Fibroblast of skin of left biceps (primary cell): Measurements from ENCODE around the gene BTBD9.

Source experiments
- DNase-seq, 2 experiments: peaks; one replicate each; pipeline ENCODE4 v3.0.0-alpha.2; 2013; ENCODE audit warnings: low read depth in 2 of 2

The BTBD9 gene

DNA sequence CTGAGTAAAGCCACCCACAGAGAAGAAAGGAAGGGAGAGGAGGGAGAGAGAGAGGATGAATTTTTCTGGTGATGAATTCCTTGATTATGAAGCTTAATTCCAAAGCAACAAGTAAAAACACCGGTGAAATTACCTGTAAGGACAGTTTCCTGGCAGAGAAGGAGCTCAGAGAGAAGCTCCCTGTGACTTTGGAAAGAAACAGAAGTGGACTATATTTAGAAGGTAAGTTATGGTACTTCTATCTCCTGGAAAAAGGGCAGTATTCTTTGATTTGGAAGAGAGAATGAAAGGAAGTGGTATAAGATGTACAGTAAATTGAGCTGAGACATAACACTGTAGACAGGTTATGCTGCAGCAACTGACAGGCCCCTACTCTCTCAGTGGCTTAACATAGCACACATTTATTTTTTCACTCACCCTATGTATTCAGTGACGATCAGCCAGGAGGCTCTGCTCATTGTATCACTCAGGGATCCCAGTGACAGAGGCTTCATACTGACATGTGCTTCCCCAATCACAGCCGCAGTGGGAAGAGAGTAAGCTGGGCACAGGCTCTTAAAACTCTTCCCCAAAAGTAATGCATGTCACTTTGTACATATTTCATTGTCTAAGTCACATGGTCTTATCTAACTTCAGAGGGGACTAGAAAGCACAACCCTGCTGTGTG, 349.5 kb downstream of the BTBD9 start:
- no peak for DNase-seq

DNA sequence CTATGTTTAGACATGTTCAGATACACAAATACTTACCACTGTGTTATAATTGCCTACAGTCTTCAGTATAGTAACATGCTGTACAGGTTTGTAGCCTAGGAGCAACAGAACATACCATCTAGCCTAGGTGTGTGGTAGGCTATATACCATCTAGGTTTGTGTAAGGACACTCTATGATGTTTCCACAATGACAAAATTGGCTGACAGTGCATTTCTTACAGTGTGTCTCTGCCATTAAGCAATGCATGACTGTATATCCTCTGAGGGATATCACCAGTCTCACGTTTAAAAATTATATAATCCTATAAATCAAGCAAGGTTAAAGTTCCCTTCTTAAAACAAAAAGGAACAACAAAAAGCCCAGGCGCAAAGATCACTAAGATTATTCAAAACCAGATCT, 352.2 kb downstream of the BTBD9 start:
- DNase-seq = no peak

DNA sequence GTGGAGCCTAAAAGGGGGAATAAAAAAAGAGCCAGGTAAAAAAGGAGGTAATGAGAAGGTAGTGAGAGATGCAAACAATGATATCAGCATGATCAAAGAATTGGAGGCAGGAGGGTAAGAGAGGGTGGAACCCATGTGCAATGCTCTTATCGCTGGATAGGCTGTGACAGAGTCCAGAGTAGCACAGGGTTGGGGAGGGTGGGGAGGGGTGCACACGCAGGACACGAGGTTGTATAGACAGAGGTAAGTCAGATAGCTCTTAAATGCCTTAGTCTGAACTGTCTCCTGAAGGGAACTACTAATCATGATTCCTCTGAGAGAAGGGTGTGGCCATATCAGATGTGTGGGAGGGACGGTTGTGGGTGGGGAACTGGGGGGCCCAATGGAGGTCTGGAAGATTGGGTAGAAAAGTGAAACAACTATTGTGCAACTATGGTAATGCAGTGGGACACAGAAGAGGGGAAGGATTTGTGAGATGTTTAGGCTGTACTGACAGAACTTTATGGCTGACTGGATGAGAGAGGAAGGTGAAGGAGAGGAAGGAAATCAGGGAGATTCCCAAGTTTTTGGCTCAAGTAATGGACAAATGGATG, 354.8 kb downstream of the BTBD9 start:
- no peak for DNase-seq

DNA sequence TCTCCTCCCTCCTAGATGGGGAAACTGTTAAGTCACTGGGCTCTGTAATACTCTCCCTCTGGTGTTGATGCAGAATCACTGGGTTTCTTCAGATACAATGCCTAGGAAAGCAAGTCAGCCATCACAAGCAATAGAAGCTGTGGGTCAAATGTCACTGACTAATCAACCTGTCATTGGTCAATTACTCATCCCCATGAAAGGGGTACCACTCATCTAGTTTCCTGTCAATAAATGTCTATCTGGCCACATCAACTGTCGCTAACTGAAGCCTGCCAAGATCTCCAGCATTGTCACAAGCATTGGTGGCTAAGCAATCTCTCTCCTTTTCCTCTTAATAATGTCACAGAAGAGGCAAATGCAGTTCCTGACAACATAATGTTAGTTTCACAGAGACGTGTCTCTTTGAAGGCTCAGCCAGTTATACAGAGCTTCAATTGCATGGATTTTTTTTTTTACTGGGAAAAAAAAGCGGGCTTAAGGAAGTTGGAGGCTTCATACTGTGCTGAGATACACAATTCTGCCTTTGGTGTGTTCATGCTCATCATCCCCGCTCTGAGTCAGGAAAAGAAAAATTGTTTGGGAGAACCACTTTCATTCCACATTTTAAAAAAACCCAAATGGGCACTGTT, 355.9 kb downstream of the BTBD9 start:
- DNase-seq = no peak

DNA sequence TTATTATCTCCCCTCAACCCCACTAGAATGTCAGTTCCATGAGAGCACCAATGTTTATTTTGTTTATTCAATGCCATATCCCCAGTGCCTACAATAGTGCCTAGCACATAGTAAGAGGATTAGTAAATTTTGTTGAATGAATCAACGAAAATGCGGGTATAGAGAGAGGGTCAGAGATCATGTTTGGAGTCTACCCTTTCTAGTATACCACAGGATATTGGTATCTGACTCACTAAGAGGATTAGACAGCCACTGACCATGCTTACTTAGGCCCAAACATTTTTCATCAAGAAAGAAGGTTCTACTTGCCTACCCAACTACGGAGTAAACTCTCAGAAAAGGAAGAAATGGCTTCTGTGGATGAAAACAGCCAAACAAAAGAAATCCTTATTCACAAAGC, 356.8 kb downstream of the BTBD9 start:
- no peak for DNase-seq

DNA sequence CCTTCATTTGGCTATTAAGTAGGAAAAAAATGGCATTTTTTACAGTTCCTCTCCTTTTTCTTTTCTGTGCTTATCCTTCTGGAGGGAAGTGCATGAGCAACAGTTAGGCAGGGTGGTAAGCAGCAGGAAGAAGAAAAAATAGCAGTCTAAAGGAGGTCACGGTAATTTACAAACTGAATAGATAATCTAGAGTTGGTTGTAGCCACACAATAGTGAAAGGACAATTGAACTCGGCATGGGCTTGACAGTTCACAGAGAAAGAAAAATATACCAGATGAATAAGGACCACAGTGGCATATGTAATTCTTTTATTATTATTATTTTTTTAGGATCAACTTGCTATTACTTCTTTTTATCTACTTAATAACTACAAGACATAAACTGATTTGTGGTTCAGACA, 358.6 kb downstream of the BTBD9 start:
- no peak for DNase-seq

DNA sequence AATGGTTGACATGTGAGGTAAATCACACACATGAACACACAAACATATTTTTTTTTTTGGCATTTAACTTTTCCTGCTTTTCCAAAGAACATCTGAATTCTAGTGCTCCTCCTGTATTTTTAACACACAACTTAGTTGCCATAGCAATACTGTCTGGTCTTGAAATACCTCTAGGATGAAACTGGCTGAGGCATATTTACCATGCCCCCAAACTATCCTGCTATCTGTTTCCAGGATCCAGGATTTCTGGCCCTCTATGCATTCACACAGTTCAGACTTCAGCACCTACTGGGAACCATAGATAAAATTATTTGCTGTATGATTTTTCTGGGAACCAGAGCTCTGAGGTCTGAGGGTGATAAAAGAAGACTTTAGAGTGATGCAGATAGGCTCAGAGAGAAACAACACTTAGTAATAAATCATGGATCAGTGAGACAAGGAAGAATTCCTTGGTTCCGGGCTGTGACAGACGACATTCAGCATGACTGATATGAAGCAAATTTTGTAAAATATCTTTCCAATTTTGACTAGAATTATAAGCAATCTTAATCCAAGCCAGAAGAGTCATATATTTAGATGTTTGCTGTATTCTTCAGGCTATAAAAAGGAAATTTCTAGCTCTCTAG, 359.7 kb downstream of the BTBD9 start:
- DNase-seq = no peak

DNA sequence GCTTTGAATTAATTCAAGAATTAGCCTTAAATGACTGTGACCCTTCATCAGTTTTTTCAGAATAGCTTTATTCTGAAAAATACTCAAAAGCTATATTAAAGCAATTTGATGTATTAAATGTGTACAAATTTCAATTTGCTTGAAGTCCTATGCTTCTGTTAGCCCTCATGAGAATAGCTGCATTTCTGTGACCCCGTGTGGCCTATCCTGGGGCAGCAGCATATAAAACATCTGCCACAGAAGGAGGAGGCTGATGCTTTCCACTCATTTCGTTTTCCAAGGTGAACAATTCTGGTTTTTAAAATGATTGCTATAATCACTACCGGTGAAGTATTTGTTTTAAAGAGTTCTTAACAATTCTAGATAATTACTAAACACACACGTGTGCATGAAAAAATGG, 360.3 kb downstream of the BTBD9 start:
- no peak for DNase-seq

DNA sequence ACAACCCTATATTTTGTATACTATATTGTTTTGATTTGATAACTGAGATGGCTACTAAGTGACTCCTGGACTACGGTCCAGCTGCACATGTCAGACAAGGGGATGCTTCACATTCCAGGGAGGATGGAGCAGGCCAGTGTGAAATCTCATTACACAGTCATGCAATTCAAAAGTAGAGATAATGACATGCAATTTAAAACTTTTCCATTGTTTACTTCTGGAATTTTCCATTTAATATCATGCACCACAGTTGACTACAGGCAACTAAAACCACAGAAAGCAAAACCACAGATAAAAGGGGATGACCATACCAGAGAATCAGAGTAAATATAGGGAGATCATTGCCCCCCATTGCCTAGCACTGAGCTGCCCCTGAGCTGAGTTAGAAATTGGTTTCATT, 366.4 kb downstream of the BTBD9 start:
- DNase-seq = no peak

DNA sequence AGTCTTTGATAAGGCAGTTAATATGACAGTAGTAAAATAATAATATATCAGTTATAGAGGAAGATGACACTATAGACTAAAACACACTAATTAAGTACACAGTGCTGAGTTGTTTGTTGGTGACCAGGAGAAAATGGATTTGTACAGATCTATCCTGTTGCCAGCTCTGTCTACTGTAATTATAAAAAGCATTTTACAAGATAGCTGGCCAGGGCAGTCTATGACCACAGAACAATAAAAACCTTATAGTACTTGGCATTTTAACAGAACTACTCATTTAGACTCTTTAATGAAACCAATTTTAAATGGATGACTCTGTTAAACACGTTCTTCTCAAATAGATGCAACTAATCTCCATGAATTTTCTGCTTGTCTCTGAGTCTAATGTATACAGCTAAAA, 367.5 kb downstream of the BTBD9 start:
- DNase-seq = no peak

DNA sequence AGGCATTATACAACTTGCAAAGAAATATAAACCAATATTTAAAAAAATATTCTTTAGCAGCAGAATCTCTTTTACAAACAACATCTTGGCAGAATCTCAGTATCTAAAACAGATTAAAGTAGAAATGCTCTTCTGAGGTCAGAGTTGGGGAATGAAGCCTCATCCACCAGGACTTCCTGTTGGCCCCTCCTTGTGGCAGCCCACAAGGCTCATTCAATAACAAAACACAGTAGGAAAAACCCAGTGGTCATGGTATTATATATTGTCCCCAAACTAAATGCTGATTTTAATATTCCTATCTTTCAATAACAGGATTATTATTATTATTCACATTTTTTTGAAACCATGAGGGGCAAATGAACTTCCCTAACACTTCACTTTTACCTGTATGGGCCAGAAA, 368.6 kb downstream of the BTBD9 start:
- DNase-seq = no peak

DNA sequence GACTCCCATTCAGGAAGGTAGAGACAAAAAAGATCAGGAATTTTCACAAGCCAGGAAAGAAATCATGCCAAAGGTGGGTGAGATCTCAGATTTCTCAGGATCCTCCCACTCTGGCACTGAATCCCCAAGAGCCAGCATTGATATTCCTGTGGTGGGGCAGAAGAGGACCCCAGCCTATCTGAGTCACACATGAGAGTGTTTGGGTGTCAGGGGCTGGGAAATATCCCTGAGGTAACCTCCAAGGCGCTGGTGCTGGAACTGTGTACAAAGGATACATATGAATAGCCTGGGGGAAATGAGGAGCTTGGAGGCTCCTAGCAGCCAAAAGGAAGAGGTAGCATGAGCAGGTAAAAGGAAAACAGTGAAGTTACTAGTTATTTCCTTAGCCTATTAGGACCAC, 369.4 kb downstream of the BTBD9 start:
- no peak for DNase-seq

DNA sequence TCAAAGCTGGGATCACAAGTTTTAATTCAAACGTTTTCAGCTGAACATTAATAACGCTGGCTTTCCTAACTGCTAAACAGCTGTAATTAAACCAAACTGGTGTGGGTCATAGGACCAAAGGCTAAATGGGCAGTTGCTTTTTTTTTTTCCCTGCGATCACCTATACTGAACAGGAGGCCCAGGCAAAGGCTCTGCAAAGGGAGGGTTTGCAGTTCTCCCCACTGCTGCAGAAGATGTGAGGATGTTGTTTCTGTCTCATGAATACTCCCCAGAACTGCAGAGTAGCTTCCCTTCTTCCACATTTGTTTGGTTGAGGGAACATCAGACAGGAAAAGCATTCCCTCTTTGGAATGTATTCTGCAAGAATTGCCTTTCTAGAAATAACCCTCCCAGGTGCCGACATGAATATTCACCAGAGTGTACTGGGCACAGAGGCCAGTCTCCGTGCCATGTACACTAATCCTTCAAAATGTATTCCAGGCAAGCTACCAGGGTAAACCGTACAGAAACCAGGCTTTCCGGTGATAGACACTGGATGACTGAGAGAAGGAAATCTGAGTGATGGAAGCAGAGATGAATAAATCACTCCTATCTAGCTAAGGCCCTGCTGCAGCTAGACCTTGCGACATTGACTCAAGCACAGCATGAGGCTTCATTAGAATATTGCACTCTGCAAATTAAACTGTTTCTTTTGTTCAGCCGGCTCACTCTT, 370.1 kb downstream of the BTBD9 start:
- no peak for DNase-seq

DNA sequence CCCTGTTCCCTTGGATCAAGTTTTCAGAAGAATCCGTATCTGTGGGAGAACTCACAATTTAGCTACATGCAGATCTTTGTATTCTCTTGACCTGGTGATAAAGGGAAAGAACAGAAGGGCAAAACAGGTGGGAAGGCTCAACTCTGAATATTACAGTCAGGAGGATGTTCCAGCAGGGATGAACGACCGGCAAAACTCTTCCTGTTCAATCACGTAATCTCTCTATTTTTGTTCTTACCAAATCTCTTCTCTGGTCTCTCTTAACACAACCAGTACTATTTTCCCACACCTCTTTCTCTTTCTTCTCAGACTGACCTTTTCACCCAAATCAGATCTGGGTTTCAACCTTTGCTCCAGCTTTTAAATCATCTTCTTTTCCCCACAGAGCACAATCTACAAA, 371.4 kb downstream of the BTBD9 start:
- no peak for DNase-seq

DNA sequence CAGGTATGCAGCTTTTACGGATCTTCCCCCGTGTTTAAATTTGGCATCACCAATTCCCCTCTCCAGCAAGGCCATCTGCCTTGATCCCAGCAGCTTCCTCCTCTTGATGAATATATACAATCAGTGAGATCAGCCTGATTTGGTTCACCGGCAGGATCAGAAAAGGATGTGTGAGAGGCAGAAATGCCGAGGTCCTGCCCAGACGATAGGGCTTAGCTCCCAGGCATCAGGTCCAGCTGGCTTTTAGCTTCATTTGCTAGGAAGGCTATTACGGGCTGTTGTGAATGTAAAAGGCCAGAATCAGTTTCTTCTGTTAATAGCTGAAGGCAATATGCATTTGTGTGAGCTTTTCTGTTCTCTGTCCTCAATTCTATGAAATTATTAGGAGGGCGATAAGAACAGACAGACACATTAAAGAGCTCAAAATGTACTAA, 372.8 kb downstream of the BTBD9 start:
- DNase-seq = no peak

DNA sequence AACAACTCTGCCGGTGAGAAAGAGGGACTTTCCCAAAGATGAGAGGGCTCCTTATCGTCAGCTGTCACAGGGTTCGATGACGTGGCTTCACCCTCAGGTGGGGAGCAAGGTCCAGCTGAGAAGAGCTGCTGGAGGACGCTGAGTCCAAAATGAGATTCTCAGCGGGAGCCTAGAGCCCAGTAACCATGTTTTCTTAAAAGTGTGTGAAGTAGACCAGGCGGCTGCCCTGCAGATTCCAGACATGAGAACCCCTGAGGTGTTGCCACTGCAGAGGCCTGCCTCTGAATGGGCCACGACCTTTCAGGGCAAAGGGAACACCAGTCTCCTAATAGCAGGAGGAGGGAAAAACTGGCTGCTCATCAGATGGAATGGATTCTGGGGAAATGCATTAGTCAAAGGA, 375.1 kb downstream of the BTBD9 start:
- no peak for DNase-seq

DNA sequence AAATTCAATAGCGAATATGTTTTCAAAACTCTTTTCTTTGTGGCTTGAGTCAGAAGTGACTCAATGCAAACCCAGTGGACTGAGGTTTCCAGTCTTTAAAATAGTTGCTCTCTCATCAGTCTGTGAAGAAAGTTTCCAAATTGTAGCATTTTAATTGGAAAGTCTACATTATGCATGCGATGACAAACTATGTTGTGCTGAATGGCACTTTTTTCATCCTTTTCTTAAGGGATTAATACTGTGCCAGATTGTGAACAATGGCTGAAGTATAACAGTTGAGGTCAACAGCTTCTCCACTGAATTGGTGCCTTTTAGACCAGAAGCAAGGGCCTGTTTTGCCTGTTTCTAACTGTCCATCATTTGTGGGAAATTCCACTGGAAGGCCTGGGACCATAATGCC, 377.1 kb downstream of the BTBD9 start:
- no peak for DNase-seq

DNA sequence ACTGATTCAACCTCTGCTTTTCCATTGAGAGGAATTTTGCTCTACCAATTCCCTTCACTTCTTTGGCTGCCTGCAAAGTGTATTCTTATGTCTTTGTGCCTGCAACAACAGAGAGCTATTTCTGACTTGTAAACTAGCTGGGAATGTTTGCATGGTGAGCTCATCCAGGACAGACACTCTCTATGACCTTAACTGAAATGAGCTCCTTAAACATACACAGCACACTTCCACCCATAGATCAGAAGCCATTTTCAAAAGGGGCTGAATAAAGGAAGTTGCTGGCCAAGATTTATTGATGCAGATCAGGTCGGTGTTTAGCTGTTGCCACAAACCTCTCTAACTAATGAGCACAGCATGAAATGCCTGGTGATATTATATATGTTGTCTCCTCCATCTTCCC, 377.7 kb downstream of the BTBD9 start:
- peak; percentile 66 to 67 for DNase-seq

DNA sequence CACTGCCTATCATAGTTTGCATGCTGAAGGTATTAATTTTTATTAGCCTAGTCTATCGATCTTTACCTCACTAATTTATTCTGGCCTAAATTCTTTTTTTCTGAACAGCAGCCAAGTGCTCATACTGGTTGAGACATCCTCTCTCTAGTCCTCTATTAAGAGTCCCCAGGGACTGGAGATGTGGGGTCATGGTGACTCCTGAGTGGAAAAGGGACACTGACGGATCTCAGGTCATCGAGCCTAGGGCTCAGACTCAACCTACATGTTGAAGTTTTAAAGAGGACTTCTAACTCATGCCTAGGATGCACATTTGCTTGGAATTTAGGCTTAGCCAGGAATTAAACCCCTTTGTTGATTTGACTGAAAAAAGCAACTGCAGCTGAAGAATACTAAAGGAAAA, 378.1 kb downstream of the BTBD9 start:
- DNase-seq = no peak

DNA sequence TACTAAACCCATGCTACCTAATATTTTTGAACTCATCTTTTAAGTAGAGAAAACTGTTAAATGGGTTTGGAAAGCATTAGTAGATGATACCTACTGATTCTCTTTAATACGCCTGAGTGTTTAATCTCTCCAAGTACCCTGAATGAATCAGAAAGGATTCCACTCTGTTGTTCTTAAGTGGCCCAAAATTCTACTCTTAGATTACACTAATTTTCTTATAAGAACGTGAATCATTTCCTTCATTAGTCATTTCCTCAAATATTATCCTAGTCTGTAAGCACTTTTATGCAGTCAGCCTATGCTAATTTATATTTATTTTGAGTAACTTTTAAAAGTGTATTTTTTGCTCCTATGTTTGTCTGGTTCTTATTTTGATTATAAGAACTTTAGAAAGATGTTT, 380.0 kb downstream of the BTBD9 start:
- no peak for DNase-seq

DNA sequence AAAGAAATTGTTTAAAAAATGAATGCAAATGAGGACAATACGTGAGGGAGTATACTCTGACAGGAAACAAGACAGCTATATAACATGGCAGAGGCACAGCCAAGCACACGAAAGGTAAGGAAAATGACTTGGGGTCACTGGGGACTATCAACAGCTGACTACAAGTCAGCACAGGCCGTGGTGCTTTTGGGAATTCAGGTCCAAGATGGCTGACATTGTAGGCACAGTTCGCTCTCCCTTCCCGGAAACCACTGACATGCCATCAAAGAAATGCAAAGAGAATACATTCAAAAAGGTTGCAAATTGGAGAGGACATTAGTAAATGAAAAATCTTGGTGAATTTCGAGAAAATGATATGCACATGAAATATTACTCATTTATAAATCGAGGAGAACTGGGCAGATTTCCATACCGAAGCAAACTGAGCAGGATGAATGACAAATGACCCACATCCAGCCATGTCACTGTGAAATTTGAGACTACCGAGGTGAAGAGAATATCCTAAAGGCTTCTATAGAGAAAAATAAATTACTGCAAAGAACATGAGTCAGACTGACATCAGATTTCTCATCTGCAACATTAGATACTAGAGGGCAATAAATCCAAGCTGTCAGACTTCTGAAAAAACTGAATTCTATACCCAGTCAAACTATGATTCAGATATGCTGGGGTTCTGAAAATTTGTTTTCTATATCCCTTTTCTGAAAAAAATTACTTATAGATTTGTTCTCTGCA, 391.1 kb downstream of the BTBD9 start:
- DNase-seq = no peak

DNA sequence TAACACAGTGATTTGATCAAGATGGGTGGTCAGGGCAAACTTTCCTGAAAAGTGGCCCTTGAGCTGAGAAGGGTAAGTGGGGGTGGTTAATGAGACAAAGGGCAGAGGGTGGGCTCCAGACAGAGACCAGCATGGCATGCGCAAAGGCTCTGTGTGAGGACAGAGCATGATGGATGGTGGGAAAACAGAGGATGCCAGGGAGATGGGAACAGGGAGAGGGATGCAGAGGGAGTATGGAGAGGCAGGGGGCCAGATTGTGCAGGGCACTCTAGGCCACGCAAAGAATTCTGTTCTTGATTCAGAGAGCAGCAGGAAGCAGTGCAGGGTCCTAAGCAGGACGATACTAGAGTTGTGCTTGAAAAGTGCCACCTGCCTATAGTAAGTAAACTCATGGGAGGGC, 394.4 kb downstream of the BTBD9 start:
- no peak for DNase-seq
